Fibroblast of skin of scalp (primary cell): ENCODE data around the gene TARBP1.

ENCODE experiments used
- DNase-seq: peaks from one replicate; pipeline ENCODE4 v3.0.0-alpha.2; 2013

Gene TARBP1

DNA sequence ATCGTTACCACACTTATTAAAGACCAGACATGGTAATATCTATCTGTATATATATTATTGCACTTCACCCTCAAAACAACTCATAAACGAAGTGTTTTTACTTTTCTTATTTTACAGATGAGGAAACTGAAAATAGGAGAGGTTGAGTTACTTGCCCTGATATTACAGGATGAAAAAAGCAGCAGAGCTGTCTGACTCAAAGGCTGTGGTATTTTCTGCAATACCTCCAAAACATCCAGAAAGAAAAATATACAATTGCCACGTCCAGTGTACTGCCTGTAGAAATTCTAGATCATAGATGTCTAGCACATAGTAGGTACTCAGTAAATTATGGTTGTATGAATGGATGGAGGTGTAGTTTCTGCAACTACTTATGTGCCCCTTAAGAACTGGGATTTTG, 5.2 kb upstream of the TARBP1 start:
- peak; percentile 20 for DNase-seq

DNA sequence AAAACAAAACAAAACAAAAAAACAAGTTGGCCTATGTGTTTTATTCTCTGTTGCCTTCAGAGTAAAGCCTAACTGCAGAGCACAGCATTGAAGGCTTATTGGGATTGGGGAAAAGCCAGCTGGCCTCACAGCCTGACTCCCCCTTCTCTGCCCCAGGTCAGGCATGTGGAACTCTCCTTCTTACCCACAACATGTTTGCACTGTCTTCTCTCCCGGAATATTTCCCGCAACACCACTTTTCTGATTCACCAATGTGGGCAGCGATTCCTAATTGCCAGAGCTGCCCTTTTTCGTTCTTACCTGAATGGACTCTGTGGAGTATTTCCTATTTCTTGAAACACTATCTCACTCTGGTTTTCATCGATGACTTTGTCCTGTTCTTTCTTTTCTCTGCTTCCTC, 2.8 kb upstream of the TARBP1 start:
- DNase-seq, result no peak

DNA sequence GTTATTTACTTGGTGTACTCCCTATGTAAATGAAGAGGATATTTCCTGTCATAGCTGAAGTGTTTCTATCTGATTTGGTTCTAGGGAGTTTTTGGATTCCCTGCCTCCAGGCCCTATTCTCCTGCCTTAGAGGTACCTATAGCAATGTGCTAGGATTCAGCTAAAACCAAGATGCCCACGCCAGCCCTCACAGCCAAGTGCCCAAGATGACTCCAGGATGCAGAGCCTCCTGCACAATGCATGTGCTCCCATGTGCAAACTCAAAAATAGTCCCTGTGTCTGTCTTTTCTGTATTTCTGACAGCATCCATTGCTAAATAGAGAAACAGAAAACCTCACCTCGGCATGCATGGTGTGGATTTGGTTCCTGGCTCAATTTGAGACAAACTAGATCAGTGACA, 887 bp upstream of the TARBP1 start:
- DNase-seq, result no peak

DNA sequence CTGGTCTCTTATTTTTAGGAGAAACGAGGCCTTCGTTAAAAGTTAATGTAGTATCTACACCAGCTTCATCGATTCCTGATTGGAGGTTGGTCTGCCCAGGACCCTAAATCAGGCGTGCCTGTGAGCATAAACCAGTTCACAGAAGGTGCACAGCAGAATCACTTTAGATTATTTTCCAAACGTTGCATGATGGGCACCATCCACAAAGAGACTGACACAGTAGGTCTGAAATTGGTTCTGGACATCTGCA, 256 bp upstream of the TARBP1 start:
- DNase-seq, result no peak

GRCh38 chr1:234478152-234478480, 863 bp downstream of the TARBP1 start:
- no peak for DNase-seq

DNA sequence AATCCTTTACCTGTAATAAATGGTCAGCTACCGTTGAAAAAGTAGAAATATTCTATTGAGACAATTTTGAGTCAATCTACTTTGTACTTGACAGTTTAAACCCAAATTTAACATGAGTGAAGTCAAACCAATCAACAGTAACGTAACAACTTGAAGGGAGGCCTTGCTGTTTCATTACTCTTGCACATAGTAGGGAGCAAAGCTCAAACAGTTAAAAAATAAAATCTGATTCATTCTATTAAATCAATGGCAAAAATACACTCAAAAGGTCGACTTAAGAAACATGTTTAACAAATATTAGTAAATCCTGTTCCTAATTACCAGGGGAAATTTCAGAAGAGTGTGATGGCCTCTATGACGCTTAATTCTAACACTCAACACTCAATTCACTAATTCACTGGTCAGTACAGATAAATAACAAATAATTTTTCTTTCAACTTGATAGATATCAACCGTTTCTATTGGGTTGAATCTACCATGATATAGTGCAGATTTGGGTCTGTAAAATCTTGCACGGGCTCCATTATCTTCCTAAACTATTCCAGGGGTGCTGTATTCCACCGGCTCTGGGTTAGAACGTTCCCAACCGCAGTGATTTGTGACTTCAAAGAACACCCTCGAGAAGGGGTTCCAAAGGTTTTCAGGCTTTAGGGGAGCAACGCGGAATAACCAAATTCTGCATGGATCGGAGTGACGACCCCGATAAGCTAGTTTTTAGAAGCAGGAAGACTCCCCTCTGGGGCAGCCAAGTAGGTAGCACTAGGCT, 1.4 kb downstream of the TARBP1 start:
- no peak for DNase-seq

DNA sequence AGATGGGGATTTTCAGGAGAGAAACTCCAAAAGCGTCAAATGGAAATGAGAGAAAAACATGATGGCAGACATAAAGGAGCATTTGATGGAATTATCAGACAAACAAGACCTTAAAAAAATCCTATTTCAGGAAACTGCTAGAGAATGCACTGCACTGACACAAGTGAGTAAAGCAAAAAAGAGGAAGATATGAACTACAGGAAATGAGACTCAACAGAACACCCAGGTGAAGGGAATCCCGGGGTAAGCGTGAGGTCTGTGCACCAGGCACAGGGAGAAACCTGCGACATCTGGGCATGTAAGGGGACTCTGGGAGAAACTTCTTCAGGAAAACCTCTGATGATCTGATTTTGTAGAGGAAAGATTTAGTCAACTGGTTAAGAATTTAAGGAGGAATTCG, 2.8 kb downstream of the TARBP1 start:
- DNase-seq, result no peak

- DNase-seq, result no peak
Observed at GRCh38 chr1:234475167-234475793, 3.7 kb downstream of the TARBP1 start.

DNA sequence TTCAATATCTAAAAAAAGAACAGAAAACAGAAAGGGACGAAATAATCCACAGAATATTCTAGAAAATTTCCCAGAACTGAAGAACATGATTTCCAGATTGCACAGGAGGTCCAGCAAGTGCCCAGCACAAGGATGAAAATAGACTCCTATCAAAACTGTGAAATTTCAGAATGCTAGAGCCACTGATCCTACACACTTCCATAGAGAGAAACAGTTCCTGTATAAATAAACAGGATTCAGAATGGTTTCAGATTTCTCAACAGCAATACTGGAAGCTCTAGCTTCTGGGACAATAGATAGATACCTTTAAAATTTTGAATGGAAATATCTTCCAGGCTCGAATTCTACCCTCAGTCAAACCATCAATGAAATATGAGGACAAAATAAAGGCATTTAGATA, 4.6 kb downstream of the TARBP1 start:
- DNase-seq, result no peak

GRCh38 chr1:234473118-234473517, 5.9 kb downstream of the TARBP1 start:
- DNase-seq, result no peak

GRCh38 chr1:234469376-234469775, 9.6 kb downstream of the TARBP1 start:
- DNase-seq, result no peak

DNA sequence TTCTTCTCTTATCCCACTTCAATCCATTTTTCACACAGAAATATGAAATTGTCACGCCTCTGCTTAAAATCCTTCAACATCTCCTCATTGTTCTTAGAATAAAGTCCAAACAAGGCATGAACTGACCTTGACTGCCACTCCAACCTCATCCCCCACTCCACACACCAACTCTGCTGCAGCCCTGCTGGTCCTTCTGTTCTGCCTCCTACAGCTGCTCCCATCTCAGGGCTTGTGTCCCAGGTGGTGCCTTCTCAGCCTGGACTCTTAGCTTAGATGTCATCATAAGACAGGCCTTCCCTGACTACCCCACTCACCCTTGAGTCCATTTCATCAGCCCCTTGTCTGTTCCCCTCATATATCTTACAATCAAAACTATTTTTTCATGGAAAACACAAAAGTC, 10.4 kb downstream of the TARBP1 start:
- DNase-seq, result no peak

GRCh38 chr1:234467821-234468220, 11.2 kb downstream of the TARBP1 start:
- DNase-seq, result no peak

GRCh38 chr1:234466945-234467344, 12.0 kb downstream of the TARBP1 start:
- no peak for DNase-seq

GRCh38 chr1:234463749-234464148, 15.2 kb downstream of the TARBP1 start:
- no peak for DNase-seq

DNA sequence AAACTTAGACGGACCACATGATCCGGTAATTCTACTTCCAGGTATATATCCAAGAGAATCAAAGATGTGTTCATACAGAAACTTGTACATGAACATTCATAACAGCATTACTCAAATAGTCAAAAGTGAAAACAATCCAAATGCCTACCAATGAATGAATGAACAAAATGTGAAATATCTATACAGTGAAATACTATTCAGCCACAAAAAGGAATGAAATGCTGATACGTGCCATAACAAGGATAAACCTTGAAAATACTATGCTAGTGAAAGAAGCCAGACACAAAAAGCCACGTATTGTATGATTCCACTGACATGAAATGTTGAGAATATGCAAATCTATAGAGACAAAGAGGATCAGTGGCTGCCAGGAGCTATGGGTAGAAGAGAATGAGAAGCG, 18.3 kb downstream of the TARBP1 start:
- DNase-seq, result no peak

- no peak for DNase-seq
Observed at GRCh38 chr1:234458352-234459017, 20.5 kb downstream of the TARBP1 start.

DNA sequence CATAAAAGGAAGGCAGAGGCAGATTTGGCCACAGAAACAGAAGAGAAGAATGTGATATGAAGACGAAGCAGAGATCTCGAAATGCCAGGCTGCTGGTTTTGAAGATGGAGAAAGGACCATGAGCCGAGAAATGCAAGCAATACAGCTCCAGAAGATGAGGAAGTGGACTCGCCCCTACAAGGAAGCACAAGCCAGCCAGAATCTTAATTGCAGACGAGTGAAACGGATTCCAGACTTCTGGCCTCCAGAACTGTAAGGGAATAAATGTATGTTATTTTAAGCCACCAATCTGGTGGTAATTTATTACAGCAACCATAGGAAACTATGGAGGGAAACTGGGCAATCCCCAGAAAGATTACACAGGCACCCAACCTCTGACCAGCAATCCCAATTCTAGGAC, 24.1 kb downstream of the TARBP1 start:
- no peak for DNase-seq

GRCh38 chr1:234452406-234452965, 26.5 kb downstream of the TARBP1 start:
- no peak for DNase-seq

- DNase-seq, result no peak
Observed at GRCh38 chr1:234440348-234440747, 38.6 kb downstream of the TARBP1 start.

- no peak for DNase-seq
Observed at GRCh38 chr1:234438579-234438978, 40.4 kb downstream of the TARBP1 start.

DNA sequence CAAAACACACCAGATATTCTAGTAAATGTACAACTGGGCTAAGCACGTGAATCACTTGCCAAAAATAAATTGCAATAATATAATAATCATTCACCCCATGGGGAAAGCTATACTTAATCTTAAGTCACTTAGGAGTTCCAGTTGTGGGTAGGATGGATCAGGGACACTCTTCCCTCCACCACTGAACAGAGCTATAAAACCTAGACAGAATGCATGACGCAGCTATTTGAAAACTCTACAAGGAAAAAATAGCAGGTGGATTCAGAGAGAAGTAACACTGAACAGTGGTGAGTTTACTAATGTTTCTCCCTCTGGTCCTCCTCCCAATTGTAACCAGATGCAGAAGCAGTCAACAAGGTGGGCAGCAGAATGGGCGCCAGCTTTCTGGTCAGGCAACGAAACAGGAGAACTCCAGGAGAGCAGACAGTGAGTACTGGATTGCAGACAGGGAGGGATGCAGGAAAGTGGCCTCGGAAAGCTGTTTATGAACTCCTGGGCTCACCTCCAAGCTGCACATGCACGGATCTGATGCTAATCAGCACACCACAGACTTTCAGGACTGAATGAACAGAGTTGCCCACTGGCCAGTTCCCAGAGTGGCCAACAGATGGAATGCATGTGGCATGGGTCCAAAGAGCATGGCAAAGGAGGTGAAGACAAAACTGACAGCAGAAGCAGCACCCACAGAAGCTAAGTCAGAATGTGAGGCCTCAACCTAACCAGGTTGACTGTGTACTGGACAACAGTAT, 41.4 kb downstream of the TARBP1 start:
- DNase-seq, result peak; percentile 1

- DNase-seq, result no peak
Observed at GRCh38 chr1:234435620-234436019, 43.4 kb downstream of the TARBP1 start.
